Memory B cell (primary cell): Measurements from ENCODE around the gene TIMM21.

ENCODE experiments used
- ATAC-seq: fragments of 150-1000 bp; cut with Tn5 transposase; 2 replicates; pipeline ENCODE4 v1.10.0; 2021; ENCODE audit warnings: low read depth, mild to moderate bottlenecking, moderate library complexity
- DNase-seq, 2 donors: peaks; one replicate each; pipeline ENCODE4 v3.0.0; 2022; ENCODE audit warnings: low spot score in 2 of 2
- H3K27ac Mint-ChIP-seq: one replicate; pipeline ENCODE4 v1.8.0; 2022; ENCODE audit warnings: mild to moderate bottlenecking, moderate library complexity, mixed read lengths
- H3K27me3 Mint-ChIP-seq: one replicate; pipeline ENCODE4 v1.8.0; 2022; ENCODE audit warnings: mixed read lengths
- H3K36me3 Mint-ChIP-seq: one replicate; pipeline ENCODE4 v1.8.0; 2022; ENCODE audit warnings: mild to moderate bottlenecking, mixed read lengths
- H3K4me1 Mint-ChIP-seq: one replicate; pipeline ENCODE4 v1.8.0; 2022; ENCODE audit warnings: mixed read lengths
- H3K4me3 Mint-ChIP-seq: one replicate; pipeline ENCODE4 v1.8.0; 2022; ENCODE audit warnings: mild to moderate bottlenecking, moderate library complexity, mixed read lengths
- H3K9me3 Mint-ChIP-seq: one replicate; pipeline ENCODE4 v1.8.0; 2022; ENCODE audit warnings: mixed read lengths

Gene TIMM21

DNA sequence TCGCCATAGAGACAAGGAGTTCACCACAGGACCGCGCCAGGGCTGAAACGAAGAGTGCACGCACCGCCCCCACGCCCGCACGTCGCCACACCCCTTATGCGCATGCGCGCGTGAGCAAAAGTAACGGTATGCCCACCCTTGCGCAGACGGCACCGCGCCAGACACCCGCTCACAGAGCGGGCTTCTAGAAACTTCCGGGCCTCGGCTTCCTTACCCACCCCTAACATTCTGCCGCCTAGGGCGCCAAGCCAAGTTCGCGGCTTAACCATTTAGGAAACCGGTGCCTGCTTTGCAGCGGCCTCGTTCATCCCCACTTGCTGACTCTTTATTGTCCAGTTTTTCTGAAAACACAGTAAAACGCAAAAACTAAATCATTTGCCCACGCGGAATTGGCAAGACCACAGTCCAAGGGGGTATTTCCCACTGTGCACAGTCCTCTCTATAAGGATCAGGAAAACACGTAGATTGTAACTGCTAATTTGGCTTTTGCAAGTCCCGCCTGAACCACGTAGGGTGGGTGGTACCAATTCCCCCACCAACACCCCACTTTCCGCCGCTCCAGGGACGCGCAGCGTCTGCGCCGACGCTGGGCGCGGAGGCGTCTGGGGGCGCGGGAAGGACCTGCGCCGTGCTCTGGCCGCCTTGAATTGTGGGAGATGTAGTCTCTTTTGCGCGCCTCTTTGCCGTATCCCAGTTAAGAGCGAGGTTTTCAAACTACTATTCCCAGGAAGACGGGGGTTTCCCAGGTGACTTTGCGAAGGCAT lies at the start of gene TIMM21, which contains the start of gene FBXO15:
TSS of gene TIMM21 (plus strand) at position 745 of the 764 bp plus-strand sequence. CDS start 286 bp downstream, outside the sequence.
TSS of gene FBXO15 (minus strand) at position 56 of the 764 bp plus-strand sequence. CDS start at position 7, 49 bp downstream.
- peak; percentile 82 for ATAC-seq
- H3K27ac Mint-ChIP-seq: peak within 1 kb of the TSS; percentile 95
- peak within 1 kb of the TSS; percentile 94 for H3K4me3 Mint-ChIP-seq
- DNase-seq: peak; percentile 88 to 92
- H3K4me1 Mint-ChIP-seq: peaks cover 24% of the 10 kb centered on the region
- H3K27me3 Mint-ChIP-seq: peaks cover 2% of the 10 kb centered on the region
- H3K9me3 Mint-ChIP-seq: no peaks in the 10 kb centered on the region
- H3K36me3 Mint-ChIP-seq: no peaks in the 10 kb centered on the region

DNA sequence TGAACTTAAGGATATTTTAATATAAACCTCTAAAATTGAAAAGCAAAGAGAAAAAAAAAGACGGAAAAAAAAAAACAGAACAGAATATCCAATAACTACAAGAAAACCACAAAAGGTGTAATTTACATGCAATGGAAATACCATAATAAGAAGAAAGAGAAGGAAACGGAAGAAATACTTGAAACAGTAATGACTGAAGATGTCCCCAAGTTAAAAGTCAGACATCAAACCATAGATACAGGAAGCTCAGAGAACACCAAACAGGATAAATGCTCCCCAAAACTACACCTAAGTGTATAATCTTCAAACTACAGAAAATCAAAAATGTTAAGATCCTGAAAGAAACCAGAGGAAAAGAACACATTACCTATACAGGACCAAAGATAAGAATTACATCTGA lies 39.9 kb upstream of the TIMM21 start:
- no peaks in the 10 kb centered on the region for H3K27me3 Mint-ChIP-seq
- no peak overlapping the region for H3K27ac Mint-ChIP-seq
- H3K9me3 Mint-ChIP-seq: peaks cover 20% of the 10 kb centered on the region
- no peak for DNase-seq
- no peak overlapping the region for H3K4me3 Mint-ChIP-seq
- no peak for ATAC-seq
- peaks cover 7% of the 10 kb centered on the region for H3K36me3 Mint-ChIP-seq
- no peaks in the 10 kb centered on the region for H3K4me1 Mint-ChIP-seq

DNA sequence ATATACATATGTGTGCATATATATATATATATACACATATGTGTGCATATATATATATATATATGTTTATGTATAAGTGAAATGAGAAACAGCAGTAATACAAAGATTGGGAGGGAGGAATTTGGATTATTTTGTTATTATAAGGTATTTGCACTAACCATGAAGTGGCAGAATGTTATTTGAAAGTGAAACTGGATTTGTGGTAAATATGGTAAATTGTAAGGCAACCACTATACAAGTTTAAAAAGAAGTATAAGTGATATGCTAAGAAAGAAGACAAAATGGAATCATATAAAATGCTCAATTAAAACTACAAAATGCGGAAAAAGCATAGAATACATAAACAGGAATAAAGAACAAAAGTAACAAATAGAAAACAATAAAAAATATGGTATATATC lies 38.2 kb upstream of the TIMM21 start:
- DNase-seq: no peak
- peaks cover 17% of the 10 kb centered on the region for H3K9me3 Mint-ChIP-seq
- H3K27me3 Mint-ChIP-seq: no peaks in the 10 kb centered on the region
- ATAC-seq: no peak
- H3K27ac Mint-ChIP-seq: no peak overlapping the region
- H3K4me1 Mint-ChIP-seq: no peaks in the 10 kb centered on the region
- no peak overlapping the region for H3K4me3 Mint-ChIP-seq
- H3K36me3 Mint-ChIP-seq: peaks cover 5% of the 10 kb centered on the region

- H3K4me3 Mint-ChIP-seq: no peak overlapping the region
- H3K27ac Mint-ChIP-seq: no peak overlapping the region
- H3K27me3 Mint-ChIP-seq: no peaks in the 10 kb centered on the region
- peaks cover 5% of the 10 kb centered on the region for H3K36me3 Mint-ChIP-seq
- DNase-seq (no peak), ATAC-seq (no peak)
- peaks cover 17% of the 10 kb centered on the region for H3K9me3 Mint-ChIP-seq
- no peaks in the 10 kb centered on the region for H3K4me1 Mint-ChIP-seq
Measured at GRCh38 chr18:74110976-74111375, 37.3 kb upstream of the TIMM21 start.

DNA sequence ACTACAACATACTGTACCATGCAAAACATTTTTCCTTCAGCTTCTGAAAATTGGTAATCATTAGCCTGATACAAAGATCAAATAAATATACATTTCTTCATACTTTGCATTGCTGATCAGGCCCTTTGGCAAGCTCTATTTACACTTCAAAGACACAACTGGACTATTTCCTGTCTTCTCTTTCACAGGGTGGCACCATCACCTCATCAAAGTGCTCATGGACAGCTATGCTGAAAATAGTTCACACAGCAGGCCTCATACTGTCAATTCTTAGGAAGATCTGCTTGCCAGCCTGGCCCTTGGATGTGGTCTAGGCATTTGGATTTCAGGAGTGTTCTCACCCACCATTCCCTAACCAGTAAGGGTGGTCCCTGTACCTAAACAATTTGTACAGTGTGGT lies 34.6 kb upstream of the TIMM21 start:
- no peak for ATAC-seq

GRCh38 chr18:74114116-74114515 lies 34.2 kb upstream of the TIMM21 start:
- H3K27ac Mint-ChIP-seq: no peak overlapping the region
- H3K36me3 Mint-ChIP-seq: peaks cover 2% of the 10 kb centered on the region
- no peaks in the 10 kb centered on the region for H3K27me3 Mint-ChIP-seq
- no peak for ATAC-seq
- H3K4me1 Mint-ChIP-seq: no peaks in the 10 kb centered on the region
- H3K9me3 Mint-ChIP-seq: peaks cover 8% of the 10 kb centered on the region
- DNase-seq: no peak
- H3K4me3 Mint-ChIP-seq: no peak overlapping the region

More for the DNA sequence above, 34.6 kb upstream of the TIMM21 start:
- H3K27ac Mint-ChIP-seq: no peak overlapping the region
- peaks cover 8% of the 10 kb centered on the region for H3K9me3 Mint-ChIP-seq
- peaks cover 2% of the 10 kb centered on the region for H3K36me3 Mint-ChIP-seq
- H3K4me3 Mint-ChIP-seq: no peak overlapping the region
- H3K27me3 Mint-ChIP-seq: no peaks in the 10 kb centered on the region
- no peak for DNase-seq
- H3K4me1 Mint-ChIP-seq: no peaks in the 10 kb centered on the region

DNA sequence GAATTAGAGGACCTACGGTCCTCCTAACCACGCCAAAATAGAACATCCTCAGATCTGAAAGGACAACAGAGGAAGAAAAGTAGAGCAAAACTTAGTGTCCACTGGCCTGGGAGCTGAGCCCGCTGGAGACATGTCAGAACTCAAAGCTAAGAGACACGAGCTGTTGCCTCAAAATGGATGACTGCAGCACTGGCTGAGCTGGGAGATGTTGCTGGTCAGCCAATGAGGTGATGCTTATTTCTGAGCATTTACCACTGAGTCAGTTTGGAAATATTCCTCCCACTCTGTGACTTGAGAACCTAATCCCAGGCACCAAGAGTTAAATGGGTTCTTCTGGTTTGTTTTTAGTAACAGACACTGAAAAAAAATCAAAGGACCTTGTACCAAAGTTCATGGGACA lies 33.3 kb upstream of the TIMM21 start:
- peaks cover 2% of the 10 kb centered on the region for H3K36me3 Mint-ChIP-seq
- ATAC-seq: no peak
- H3K27ac Mint-ChIP-seq: no peak overlapping the region

GRCh38 chr18:74116633-74117554 lies 31.4 kb upstream of the TIMM21 start:
- H3K36me3 Mint-ChIP-seq: no peaks in the 10 kb centered on the region
- no peaks in the 10 kb centered on the region for H3K4me1 Mint-ChIP-seq
- DNase-seq (no peak), ATAC-seq (no peak)
- peaks cover 3% of the 10 kb centered on the region for H3K27me3 Mint-ChIP-seq
- no peak overlapping the region for H3K27ac Mint-ChIP-seq
- no peak overlapping the region for H3K4me3 Mint-ChIP-seq
- H3K9me3 Mint-ChIP-seq: no peaks in the 10 kb centered on the region

More for the DNA sequence above, 33.3 kb upstream of the TIMM21 start:
- peaks cover 3% of the 10 kb centered on the region for H3K27me3 Mint-ChIP-seq
- no peak overlapping the region for H3K4me3 Mint-ChIP-seq
- DNase-seq: no peak
- peaks cover 7% of the 10 kb centered on the region for H3K9me3 Mint-ChIP-seq
- H3K4me1 Mint-ChIP-seq: no peaks in the 10 kb centered on the region

DNA sequence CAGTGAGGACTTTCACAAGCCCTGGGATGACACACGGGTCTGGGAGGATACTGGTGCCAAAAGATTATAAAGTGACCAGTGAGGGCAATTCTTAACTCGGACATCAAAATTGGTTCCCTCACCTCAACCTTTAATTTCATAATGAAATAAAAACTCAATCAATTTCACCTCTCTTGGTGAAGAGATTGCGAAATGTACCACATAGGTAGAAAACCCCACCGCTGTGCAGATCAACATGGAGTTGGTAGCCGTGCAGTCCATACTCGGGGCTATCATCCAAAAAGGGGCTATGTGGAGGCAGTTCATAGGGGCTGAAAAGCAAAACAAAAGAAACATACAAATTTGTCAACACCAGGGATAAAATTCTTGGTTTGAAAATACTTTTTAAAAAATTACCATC lies 25.1 kb upstream of the TIMM21 start:
- Mint-ChIP-seq H3K27ac (no peak overlapping the region), H3K4me1 (no peaks in the 10 kb centered on the region), H3K27me3 (peaks cover 3% of the 10 kb centered on the region), H3K4me3 (no peak overlapping the region), H3K36me3 (peaks cover 3% of the 10 kb centered on the region), H3K9me3 (no peaks in the 10 kb centered on the region)
- no peak for DNase-seq
- ATAC-seq: no peak

DNA sequence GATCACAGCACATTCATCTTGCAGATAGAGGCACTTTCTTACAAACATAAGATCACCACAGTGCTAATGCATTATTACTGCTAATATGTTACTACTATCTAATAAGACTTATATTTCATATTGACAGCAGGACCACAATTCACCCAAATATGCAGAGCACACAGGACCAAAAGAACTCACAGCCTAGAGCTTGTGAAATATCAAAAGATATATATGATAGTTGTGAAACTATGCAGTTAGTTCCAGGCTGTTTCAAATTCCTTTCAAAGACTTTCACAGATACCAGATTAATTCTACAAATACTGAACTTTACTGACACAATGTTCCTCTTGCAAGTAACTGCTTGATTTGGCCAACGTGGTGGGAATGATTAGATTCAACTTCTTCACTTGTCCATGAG lies 23.7 kb upstream of the TIMM21 start:
- Mint-ChIP-seq H3K27me3 (peaks cover under 1% of the 10 kb centered on the region), H3K27ac (no peak overlapping the region), H3K4me1 (no peaks in the 10 kb centered on the region), H3K36me3 (peaks cover 3% of the 10 kb centered on the region), H3K4me3 (no peak overlapping the region), H3K9me3 (no peaks in the 10 kb centered on the region)
- DNase-seq (no peak), ATAC-seq (no peak)

DNA sequence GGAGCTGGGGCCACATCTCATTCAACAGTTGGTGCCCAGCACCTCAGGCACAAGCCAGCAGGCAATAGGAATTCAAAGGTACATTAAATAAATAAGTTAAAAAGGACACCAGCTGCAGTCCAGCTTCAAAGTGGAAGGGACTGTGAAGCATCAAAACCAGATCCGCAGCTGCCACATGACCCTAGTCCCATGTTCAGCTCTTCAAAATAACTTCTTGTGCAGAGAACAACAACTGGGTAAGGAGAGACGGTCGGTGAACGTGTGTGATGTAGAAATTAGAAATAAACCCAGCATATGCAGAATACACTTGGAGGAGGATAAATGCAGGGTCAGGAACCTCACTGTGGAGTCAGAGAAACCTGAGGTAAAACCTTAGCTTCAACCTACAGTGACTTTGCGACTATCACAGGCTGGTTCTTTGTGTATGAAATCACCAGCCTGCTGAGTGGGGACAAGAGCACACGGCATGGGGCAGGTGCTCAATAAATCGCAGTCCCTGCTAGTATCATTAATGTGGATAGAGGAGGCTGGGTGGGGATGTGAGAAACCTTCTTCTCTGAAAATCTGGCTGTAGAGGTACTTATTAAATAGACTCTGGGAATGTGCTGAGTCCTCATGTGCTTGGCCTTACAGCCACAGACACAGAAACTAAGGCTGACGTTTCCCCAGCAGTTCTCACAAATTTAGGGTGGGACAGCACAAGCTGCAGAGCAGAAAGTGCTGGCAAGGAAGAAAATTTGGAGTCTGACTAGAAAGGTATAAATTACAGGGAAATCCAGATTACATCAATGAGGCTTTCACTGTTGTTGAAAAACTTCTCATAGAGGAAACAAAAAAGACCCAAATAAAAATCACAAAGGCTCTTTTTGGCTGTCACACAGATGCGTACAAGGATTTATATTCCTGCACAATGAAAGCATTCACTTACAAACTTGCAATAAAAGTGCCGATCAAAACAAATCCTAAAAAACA lies 21.4 kb upstream of the TIMM21 start:
- Mint-ChIP-seq H3K27ac (no peak overlapping the region), H3K9me3 (no peaks in the 10 kb centered on the region), H3K27me3 (no peaks in the 10 kb centered on the region), H3K4me1 (no peaks in the 10 kb centered on the region), H3K4me3 (no peak overlapping the region), H3K36me3 (peaks cover 3% of the 10 kb centered on the region)
- DNase-seq: no peak
- no peak for ATAC-seq

GRCh38 chr18:74128159-74128558 lies 20.2 kb upstream of the TIMM21 start:
- Mint-ChIP-seq H3K36me3 (no peaks in the 10 kb centered on the region), H3K9me3 (no peaks in the 10 kb centered on the region), H3K27ac (no peak overlapping the region), H3K4me1 (no peaks in the 10 kb centered on the region), H3K27me3 (no peaks in the 10 kb centered on the region), H3K4me3 (no peak overlapping the region)
- ATAC-seq: no peak
- no peak for DNase-seq

DNA sequence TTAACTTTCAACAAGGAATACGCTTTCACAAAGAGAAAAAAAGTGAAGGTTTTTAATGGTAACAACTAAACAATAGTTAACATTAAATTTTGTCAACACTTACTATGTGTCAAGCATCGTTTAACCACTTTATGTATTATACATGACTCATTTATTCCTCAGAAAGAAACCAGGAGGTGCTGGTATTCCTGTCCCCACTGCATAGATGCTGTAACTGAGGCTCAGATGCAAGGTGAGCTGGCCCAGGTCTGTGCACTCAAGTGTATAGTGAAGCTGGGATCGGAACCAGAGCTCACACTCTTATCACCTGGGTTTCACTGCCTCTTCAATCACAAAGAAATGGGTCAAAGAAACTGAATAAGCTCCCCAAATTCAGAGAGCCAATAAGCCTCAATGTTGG lies 17.2 kb upstream of the TIMM21 start:
- Mint-ChIP-seq H3K27ac (no peak overlapping the region), H3K27me3 (no peaks in the 10 kb centered on the region), H3K4me1 (no peaks in the 10 kb centered on the region), H3K4me3 (no peak overlapping the region), H3K9me3 (no peaks in the 10 kb centered on the region), H3K36me3 (no peaks in the 10 kb centered on the region)
- DNase-seq (no peak), ATAC-seq (no peak)
